ENCODE measurements around the gene HMX1. TPM values are rescaled to one million over a fixed set of nuclear protein-coding genes. Genes with fewer than 3 reads are reported as not detected.

Gene HMX1
- total RNA-seq, 4 donors from 2014 or later = 0.84 TPM; not detected in 3

- TF ChIP-seq CTCF (IDR thresholded peaks at IDR 0.05) (no peak), POLR2A (IDR thresholded peaks at IDR 0.05) (no peak)
- WGBS, 2 donors = 47 to 66% methylated on average over 15 of the region's 15 CpGs
- DNase-seq (ENCODE audit: low spot score in 2 of 2) = peak in 1 of 2 donors; percentile 71
- intact Hi-C loops (cut with DNase I; ENCODE audit: low total_unique reads) = no loop called here
- H3K4me3 ChIP-seq (ENCODE audit: low read depth, poor library complexity, severe bottlenecking) = no peak overlapping the region
Observed at GRCh38 chr4:8910822-8911315, 39.2 kb upstream of the HMX1 start.

- intact Hi-C loops (cut with DNase I; ENCODE audit: low total_unique reads) = no loop called here
- TF ChIP-seq CTCF (IDR thresholded peaks at IDR 0.05) = no peak
- TF ChIP-seq POLR2A (IDR thresholded peaks at IDR 0.05) = no peak
- 63 to 79% methylated on average over 28 to 30 of the region's 30 CpGs for WGBS, 2 donors
- DNase-seq (ENCODE audit: low spot score in 2 of 2) = peak in 1 of 2 donors; percentile 78
- H3K4me3 ChIP-seq (ENCODE audit: low read depth, poor library complexity, severe bottlenecking) = no peak overlapping the region
Observed at GRCh38 chr4:8910100-8910821, 38.6 kb upstream of the HMX1 start.

GRCh38 chr4:8909548-8909947 lies 37.9 kb upstream of the HMX1 start:
- 42 to 48% methylated on average over 9 of the region's 9 CpGs for WGBS, 2 donors
- TF ChIP-seq CTCF (IDR thresholded peaks at IDR 0.05) (no peak), POLR2A (IDR thresholded peaks at IDR 0.05) (no peak)
- intact Hi-C loops (cut with DNase I; ENCODE audit: low total_unique reads) = no loop called here
- no peak for DNase-seq (ENCODE audit: low spot score in 2 of 2)
- H3K4me3 ChIP-seq (ENCODE audit: low read depth, poor library complexity, severe bottlenecking) = no peak overlapping the region

- intact Hi-C loops (cut with DNase I; ENCODE audit: low total_unique reads) = no loop called here
- 72 to 75% methylated on average over 20 to 30 of the region's 34 CpGs for WGBS, 2 donors
- peak in 1 of 2 donors; percentile 76 for DNase-seq (ENCODE audit: low spot score in 2 of 2)
- no peak for TF ChIP-seq POLR2A (IDR thresholded peaks at IDR 0.05)
- no peak for TF ChIP-seq CTCF (IDR thresholded peaks at IDR 0.05)
- H3K4me3 ChIP-seq (ENCODE audit: low read depth, poor library complexity, severe bottlenecking) = no peak overlapping the region
Observed at GRCh38 chr4:8908206-8908893, 36.7 kb upstream of the HMX1 start.

GRCh38 chr4:8907596-8908205 lies 36.1 kb upstream of the HMX1 start:
- no peak overlapping the region for H3K4me3 ChIP-seq (ENCODE audit: low read depth, poor library complexity, severe bottlenecking)
- peak in 1 of 2 donors; percentile 77 for DNase-seq (ENCODE audit: low spot score in 2 of 2)
- WGBS, 2 donors = 70 to 75% methylated on average over 14 of the region's 14 CpGs
- TF ChIP-seq POLR2A (IDR thresholded peaks at IDR 0.05) (no peak), CTCF (IDR thresholded peaks at IDR 0.05) (no peak)
- intact Hi-C loops (cut with DNase I; ENCODE audit: low total_unique reads) = no loop called here
